HG03354 (cell line): Measurements from ENCODE around the gene SURF2.

Source experiments
- ATAC-seq: cut with Tn5 transposase; IDR thresholded peaks from one replicate; pipeline ENCODE4 v1.9.1; 2021; ENCODE audit warnings: mild to moderate bottlenecking; ENCODE audit not compliant: unreplicated experiment, poor library complexity, severe bottlenecking

The SURF2 gene

DNA sequence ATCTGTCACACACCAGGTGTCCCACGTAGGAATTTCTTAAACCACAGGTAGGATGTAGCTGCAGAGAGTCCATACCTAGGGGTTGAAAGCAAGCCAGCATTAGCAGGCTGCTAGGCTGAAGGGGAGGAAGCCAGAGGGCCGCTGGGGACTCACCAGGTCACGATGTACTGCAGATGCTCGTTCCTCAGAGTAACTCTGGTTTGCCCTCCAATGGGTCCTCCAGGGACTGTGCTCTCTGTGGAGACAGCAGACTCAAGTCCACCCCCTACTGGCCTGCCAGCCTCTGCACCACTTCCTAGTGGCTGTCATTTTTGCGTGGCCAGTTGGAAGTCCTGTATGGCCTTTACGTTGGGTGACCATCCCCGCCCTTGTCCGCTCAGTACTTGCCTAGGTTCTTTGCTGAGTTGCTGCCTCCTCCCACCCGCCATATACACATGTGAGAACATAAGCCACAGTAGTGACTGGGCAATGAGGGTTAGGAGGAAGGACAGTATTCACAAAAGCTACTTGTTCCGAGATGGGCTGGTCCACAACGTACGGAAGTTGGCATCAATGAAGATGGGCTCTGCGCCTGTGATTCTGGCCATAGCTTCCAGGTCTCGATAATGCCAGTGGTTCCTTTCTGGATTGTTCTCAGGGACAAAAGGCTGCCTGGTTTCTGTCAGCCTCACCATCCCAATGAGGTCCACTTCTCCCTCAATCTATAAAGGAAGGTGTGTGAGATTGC lies 4.3 kb upstream of the SURF2 start:
- ATAC-seq: no peak

DNA sequence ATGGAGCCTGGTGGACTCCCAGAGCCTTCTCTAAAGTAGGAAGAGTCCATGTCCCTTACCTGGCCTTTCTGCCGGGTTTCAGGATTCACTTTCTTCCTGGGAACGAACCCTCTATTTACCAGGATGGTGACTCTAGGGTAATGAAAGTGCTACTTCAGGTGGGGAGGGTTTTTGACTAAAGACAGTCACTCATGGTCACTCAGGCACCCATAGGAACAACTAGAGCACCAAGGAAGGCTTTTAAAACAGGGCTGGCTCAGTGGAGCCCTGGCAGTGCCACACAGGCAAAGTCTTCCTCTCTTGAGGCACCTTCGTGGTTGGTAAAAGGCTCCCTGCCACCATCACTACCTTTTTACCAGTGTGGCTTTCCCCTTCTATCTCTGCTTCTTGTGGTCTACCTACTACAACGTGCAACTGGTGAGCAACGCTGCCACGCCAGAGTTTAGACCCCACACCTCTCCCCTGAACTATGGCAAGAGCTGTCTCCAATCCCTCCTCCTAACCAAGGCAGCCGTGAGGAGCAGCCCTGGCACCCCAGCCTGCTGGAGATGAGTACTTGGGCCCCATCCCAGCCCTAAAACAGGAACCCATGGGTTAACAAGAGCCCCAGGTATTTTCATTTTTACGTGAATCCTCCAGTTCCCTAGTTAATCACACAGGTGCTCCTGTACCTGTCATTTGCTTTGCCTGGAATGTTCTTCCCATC lies 3.6 kb upstream of the SURF2 start:
- no peak for ATAC-seq

DNA sequence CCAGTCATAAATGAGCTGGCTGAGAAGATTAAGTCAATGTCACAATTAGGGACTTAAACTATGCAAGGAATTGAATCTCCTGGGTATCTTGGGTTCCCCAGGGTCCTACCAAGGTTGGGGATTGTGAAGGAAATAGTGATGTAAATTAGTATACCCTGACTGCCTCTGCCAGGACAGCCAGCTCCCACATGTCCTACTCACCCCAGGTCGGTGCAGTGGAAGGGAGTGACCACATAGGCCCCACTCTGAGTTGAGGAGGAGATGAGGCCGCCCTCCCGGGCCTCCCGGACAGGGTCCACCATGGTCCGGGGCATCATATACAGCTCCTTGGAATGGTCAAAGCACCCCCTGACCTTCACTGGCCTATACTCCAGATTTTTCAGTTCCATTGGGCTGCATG lies 2.8 kb upstream of the SURF2 start:
- ATAC-seq: no peak

- no peak for ATAC-seq
Measured at GRCh38 chr9:133354766-133355165, 1.6 kb upstream of the SURF2 start.

DNA sequence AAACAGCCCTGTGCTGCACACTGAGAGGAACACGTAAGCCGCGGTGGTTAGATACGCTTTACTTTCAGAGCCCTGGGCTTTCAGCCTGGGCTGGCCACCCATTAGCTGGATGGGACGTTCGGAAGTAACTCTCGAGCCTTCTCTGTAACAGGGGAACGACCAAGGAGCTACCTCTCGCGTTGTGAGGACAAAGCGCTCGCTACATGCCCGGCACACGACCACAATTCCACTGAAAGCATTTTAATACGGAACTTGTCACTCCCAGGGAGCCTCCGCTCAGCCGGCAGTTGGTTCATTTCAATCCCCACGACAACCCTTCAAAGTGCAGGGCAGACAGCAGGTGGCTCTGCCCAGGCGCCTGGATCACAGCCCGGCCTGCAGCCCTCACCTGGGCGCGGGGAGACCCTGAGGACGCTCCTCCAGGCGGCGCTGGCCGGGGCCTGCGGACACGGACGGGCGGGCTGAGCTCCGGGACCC lies 431 bp upstream of the SURF2 start:
- ATAC-seq: peak; percentile 38

DNA sequence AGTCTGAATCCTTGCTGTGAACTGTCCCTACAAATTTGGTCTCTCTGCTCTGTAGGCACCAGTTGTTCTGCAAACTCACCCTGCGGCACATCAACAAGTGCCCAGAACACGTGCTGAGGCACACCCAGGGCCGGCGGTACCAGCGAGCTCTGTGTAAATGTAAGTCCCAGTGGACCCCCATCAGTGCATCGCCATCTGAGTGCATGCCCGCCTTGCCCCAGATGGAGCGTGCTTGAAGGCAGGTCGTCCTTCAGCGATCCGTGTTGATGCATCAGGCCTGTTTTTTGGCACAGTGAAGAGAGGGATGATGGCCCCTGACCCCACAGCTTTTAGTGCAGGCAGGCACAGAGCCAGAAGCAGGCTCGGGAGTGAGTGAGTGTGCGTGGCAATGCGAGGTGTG lies 1.3 kb downstream of the SURF2 start:
- no peak for ATAC-seq

- no peak for ATAC-seq
Measured at GRCh38 chr9:133359399-133360175, 3.2 kb downstream of the SURF2 start.

DNA sequence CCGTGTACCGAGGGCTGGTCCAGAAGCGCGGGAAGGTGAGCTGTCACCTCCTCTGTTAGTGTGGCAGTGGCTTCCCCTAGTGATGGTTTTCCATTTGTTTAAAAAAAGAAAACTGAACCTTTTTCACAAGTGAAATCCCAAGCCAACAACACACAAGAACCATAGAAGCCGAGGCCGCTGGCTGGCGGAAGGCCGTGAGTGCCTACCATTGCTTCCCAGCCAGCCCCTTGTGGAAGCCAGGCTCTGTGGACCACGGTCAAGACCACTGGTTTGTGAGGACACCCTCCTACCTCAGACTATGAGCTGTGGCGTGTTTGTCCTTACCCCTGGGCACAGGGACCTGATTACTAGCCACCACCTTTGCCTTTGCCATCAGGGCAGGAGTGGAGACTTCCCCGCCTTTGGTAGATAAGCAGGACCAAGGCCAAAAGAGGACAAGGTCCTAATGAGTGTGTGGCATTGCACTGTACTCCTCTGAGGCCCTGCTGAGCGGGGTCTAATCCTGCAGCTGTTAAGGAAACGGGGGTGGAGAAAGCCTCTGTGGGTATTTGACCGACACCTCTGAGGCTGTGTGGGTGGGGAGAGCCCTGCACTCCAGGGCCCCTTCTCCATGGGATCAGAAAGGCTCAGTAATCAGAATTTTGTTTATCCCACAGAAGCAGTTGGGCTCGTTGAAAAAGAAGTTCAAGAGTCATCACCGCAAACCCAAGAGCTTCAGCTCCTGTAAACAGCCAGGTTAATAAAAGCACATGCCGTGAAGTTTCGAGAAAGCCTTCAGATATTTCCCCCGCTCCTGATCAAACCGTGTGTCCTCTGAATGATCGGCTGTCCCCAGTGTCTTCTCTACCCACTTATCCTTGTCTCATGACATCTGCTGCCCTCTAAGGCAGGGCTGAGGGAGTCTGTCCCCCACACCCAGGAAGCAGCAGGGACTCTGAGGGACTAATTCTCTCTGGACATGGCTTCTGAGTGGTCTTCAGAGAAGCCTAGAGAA lies 4.3 kb downstream of the SURF2 start:
- no peak for ATAC-seq

DNA sequence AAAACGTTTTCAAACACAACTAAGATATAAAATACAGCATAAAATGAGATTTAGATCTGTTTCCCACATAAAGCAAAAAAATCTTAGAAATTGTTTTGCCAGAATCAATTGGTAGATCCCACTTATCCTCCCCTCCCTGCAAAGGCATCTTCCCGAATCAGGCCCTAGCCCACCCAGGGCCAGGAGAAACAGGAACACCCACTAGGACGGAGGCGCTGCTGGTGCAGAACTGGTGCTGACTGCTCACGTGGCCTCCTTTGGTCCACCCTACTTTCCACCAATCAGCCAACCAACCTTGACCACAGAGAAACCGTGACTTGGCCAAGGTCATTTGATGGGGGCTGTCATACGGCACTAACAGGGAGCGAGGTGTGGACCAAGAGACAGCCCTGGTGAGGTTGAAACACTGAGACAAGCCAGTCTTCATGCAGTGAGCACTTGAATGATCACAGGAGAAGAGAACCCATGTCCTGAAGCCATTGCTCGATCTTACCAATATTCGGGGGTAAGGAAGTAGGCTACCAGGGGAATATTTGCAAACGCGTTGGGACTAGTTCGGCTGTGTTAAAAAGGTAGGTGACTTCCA lies 5.2 kb downstream of the SURF2 start:
- ATAC-seq: no peak

GRCh38 chr9:133362359-133363044 lies 6.2 kb downstream of the SURF2 start:
- no peak for ATAC-seq

DNA sequence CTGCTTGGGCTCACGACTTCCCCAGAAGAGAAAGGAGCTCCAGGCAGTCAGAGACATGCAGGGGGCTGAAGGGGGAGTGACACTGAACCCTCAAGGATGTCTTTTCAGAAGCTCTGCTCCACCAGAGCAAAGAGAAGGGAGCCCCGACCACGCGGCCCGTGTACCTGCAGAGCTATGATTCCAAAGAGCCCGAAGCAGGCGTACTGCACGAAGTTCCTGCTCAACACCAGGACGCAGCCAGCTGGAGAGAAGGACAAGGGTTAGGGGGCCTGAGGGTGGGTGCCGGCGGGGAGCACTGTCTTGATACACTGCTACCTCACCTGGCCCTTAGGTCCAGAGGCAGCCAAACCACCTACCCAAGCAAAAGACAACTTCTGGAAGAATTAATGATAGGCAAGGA lies 10.1 kb downstream of the SURF2 start:
- ATAC-seq: no peak

DNA sequence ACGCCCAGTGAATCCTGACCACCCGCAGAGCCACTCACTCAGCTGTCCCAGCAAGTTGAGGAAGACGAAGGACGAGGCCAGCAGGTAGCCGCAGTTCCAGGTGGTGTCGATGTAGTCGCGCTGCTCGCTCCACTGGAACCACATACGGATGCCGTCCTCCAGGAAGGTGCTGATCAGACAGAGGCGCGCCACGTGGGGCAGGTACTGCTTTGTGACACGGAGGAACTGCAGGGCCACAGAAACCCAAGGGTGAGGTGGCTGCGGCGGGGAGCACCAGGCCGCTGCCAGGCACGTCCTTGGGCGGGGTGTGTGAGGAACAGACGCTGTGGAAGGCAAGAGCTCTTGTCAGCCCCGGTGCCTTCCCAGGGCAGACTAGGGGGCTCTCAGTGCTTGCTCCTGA lies 10.9 kb downstream of the SURF2 start:
- ATAC-seq: no peak

GRCh38 chr9:133367778-133368177 lies 11.4 kb downstream of the SURF2 start:
- ATAC-seq: no peak

DNA sequence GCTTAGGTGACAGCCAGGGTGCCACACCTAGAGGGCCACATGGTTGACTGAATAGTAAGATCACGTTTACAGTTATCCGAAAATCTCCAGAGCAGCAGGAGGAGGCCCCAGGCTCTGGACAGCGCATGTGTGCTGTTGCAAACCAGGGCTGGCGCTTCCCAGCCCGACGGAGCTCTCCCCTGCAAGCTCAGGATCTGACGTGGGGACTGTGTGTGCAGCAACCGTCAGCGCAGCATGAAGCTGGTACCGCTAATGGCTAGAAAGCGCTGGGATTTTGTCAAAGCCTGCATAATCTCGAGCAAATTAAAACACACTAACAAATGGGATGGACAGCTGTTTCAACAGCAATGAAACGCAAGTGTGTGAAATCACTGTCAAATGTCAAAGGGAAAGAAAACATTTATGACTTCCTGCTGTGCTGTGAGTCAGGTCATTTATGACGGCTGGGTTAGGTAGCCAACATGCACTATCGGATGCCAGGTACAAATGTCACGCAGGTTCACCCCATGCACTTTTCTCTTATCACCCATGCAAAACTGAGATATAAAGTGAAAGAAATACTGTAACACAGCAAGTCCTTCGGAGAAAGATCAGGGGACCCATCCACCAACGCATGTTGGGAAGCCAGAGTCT lies 12.0 kb downstream of the SURF2 start:
- no peak for ATAC-seq

DNA sequence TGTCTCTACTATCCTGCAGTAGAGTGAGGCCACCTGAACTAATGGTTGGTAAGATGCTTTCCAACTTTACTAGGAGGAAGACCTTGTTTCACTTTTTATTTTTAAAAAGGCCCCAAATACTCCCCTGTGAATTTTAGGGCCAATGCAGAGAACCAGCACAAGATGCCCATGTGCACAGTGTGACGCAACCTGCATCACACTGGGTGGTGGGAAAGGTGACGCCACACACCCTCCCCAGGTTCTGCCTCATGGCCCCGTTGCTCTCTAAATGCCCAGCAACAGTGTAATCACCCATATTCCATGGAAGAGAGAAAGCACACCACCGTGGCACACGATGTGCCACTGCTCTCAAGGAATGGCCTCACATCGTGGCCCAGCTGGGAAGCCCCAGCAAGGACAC lies 13.1 kb downstream of the SURF2 start:
- ATAC-seq: no peak

DNA sequence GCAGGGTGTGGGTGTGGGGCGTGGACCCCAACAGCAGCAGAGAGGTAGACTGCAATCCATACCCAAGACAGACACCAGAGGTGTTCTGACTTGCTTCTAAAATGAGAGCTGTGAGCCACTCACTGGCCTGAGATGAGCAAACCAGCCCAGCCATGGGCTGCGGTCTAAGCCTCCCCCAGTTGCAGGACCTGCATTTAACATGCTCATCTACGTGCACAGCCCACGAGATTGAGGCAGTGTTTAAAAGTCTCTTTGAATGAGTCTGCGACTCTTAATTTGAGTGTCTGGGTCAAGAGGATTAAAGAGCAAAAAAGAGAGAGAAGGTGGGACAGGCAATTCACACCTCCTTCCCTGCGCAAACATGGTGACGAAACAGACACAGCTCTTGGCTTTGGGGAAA lies 13.6 kb downstream of the SURF2 start:
- no peak for ATAC-seq

- ATAC-seq: no peak
Measured at GRCh38 chr9:133370685-133371084, 14.3 kb downstream of the SURF2 start.

DNA sequence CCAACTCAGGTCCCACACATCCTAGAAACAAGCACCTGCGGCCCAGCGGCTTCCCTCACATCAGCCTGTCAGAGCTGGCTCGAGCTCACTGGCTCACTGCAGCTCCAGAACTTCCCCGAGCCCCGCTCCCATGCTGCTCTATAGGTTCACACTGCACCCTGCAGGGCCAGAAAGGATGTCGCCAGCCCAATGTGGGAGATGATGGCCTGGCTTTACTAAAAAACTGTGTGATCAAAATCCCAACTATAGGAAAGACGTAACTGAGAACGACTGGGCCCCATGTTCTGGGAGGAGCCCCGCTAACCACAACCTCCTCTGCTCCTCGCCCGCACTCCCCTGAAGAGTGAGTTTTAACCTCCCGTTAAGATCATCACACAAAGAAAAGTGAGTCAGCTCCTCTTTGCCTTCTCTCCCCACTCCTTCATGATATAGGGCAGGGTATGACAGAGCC lies 14.9 kb downstream of the SURF2 start:
- ATAC-seq: no peak
